NCI-H1092 treated with DMSO at 0.1 percent for 48 hours (cell line): Measurements from ENCODE around the gene CLDN14.

Experiments
- DNase-seq: peaks from one replicate; lab custom pipeline; 2025; lab: John Stamatoyannopoulos, UW

The CLDN14 gene

DNA sequence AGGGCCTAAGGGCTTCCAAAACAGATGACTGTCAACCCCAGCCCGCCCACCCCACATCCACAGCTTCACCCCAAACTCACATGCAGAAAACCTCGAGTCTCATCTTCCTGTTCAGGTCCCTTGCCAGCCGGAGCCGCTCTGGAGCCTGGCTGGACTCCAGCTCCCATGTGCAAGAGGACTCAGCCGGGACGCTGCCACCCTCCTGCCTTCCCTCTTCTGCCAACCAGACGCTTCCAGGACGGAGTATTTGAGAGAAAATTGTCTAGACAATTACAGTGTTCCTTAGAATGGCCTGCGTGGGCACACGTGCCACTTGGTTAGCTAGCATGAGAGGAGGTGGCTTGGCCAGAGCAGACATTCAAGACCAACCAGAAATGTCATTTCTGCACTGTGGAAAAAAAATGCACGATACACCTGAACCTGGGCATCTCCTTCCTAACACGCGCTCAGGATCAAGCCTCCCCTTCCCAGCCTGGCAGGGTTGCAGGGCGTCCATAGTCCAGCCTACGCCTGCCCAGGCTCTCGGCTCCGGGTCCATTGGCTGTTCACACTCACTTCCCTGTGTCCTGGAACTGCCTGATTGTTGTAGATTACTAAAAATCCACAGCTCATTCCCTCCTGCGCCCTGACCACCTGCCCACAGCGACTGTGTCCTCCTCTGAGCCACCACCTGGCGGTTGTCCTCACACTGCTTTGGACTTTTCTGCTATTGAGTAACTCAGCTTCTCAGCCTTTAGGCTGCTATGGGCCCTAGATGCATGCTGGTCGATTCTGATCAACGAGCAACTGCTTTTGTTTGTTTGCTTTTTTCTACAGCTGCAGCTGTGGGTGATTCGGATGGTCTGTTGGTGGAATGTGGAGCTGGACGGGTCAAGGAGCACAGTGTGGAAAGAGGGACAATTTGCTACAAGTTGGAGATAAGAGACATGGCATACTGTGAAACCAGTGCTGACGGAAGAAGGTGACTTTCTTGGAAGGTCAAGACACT, at the start of gene CLDN14:
TSS of gene CLDN14 (minus strand) at position 708 of the 988 bp plus-strand sequence. CDS start 18,427 bp downstream, outside the sequence.
- no peak for DNase-seq

DNA sequence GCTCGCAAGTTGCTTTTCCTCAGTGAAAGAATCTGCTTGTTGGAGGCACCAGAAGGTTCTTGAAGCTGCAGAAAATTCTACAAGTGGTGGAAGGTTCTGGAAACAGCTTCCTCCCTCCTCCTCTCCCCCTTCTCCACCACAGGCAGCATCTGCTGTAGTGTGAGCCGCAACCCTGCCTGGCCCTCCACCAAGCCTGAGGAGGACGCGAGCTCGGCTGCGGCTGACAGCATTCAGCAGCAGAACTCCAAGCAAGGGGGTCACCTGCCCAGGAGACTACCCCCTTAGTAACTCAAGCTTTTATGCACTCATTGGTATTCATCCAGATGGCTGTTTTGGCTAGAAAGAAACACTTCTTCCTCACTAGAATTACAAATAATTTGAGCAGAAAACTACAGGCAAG, 48.8 kb upstream of the CLDN14 start:
- DNase-seq = no peak

GRCh38 chr21:36527317-36527716, 47.4 kb upstream of the CLDN14 start:
- no peak for DNase-seq

- no peak for DNase-seq
Observed at GRCh38 chr21:36526104-36526503, 46.2 kb upstream of the CLDN14 start.

GRCh38 chr21:36524477-36524876, 44.6 kb upstream of the CLDN14 start:
- no peak for DNase-seq

DNA sequence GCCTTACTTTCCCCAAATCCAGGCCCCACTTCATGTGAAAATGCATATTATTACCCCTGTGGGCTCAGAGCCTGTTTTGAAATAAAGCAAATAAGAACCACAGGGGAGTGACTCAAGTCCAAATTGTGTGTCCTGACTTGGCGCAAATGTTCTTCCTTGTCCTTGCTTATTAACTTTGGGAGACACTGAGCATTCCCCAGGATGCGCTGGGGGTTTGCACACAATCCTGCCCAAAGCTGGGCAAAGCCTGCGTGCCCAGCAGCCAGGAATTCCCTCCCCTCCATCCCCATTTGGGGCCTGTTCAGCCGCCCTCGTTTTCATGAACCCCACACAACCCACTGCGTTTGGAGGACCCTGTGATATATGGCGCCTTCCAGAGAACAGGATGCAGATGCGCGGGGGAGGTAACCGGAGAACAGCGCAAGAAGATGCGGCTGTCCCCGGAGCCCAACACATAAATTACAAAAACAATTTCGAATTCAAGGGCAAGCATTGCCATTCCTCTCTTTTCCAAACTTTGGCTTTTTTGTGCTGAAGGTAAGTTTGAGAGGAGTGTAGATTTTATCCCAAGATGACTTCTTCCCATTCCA, 42.4 kb upstream of the CLDN14 start:
- DNase-seq = no peak

DNA sequence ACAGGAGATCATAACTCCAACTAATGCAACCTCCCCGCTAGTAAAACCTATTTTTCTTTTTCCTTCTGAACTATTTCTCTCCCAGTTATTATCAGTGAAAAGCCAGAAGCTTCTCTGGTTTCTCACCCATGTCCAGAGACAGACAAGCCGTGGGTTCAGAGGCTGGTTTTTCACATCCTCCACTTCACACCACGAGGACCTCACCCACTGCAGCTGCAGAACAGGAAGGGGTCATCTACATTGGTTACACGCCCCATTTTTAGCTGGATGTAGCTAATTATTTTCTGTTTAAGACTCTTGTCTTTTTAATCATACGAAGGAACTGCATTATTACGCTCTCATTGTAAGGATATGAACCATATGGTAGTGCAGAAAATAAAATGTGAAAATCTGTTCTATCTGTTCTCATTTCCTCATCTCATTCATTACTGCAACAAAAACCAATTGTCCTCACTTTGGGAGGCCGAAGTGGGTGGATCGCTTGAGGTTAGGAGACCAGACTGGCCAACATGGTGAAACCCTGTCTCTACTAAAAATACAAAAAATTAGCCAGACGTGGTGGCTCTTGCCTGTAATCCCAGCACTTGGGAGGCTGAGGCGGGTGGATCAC, 39.1 kb upstream of the CLDN14 start:
- no peak for DNase-seq

DNA sequence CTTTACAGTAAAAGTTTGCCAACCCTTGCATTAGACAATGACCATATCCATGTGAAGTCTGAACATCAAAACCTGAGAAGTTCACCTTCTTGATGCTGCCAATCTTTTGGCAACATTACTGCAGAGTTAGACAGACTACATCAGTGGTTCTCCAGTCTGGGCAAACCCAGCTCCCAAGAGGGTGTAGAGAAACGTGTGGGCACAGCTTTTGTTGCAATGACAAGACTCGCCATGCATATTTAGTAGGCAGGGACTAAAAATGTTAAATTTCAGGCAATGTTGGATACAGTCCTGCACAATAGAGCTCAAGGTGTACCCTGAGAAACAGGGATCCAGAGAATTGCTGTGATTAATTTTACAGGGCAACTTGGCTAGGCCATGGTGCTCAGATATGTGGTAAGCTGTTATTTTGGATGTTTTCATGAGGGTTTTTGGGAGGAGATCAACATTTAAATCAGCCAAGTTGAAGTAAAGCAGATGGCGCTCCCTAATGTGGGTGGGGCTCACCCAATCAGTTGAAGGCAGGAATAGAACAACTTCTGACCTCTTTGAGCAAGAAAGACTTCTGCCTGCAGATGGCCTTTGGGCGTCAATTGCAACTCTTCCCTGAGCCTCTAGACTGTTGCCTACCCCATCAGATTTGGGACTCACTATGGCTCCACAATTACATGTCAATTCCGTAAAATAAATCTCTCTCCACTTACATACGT, 37.6 kb upstream of the CLDN14 start:
- DNase-seq = no peak

GRCh38 chr21:36516281-36516680, 36.4 kb upstream of the CLDN14 start:
- no peak for DNase-seq

DNA sequence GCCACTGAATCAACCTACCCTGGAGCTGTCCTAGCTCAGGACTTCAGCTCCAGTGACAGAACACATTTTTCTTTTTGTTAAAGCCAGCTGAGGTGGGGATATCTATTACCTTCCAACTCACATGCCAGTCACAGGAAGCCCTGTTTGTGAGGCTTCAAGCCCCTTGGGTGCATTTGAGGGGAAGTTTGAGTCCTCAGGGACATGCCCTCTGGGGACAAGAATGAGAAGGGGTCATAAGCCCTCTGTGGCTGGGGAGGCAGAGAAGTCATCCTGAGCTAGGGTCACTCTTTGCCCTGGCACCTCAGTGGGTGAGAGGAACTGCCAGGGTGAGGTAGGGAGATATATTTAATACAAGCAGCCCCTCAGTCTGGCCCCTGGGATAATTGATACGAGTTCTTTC, 33.5 kb upstream of the CLDN14 start:
- no peak for DNase-seq

- no peak for DNase-seq
Observed at GRCh38 chr21:36512971-36513370, 33.0 kb upstream of the CLDN14 start.

- no peak for DNase-seq
Observed at GRCh38 chr21:36511484-36512220, 31.7 kb upstream of the CLDN14 start.

DNA sequence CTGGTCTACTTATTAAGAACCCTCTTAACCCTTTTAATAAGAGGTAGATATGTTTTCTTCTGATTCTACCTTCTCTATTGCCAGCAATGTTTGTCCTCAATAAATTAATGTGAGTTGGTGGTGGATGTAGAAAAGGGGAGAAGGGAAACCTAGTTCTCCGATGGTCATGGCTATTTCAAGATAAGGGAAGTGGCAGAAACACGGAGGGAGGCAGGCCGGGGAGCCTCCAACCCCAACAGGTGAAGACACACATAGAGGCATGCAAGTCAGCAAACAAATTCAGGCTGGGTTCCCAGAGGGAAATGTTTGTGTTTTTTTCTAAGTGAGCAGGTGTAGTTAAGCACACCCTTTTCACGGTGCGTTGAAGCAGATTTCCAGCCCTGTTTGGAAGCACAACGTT, 31.0 kb upstream of the CLDN14 start:
- peak; percentile 26 for DNase-seq

DNA sequence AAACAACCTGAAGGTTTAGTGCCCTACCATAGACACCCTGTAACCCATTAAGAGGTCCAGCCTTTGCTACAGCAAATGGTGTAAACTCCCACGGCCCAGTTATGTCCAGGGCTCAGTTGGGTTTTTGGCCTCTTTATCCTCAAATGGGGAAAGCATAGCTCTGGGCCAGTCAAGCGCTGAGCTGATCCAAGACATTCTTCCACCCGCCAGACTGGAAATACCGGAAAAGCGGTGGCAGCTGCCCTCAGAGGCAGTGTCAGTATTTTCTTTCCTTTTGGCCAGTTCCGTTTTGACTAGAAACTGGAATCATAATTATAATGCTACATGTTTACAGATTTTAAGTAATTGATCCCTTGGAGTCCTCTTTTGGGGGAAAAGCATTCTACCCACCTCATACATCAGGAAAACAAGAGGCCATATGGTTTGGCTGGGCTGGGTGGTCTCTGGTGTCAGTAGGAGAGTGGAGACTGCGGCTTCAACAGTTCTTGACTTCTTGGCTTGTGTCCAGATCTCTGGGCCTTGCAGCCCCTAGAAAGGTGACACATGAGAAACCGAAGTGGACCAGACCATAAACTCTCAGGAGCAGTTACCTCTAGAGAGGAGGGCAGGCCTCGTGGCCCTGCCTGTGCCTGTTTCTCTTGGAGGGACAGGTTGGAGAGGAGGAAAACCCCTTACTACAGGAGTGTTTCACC, 30.2 kb upstream of the CLDN14 start:
- DNase-seq = no peak

DNA sequence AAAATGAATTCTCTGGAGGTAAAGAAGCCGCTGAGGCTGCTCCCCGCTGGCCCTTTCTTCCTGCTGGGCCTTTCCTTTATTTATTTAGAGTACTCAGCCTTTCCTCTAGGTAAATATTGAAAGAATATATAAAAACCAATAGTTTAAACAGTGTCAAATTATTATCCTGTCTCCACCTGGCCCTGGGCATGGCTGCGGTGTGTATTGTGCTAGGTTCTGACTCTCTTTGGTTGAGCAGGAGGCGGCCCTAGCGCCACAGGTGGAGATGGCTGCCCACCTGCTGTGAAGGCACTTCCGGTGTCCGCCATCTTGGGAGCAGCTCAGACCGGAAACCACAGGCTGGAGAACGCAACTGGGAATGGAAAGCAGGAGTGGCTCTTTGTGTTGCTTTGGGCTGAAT, 29.0 kb upstream of the CLDN14 start:
- peak; percentile 55 for DNase-seq

DNA sequence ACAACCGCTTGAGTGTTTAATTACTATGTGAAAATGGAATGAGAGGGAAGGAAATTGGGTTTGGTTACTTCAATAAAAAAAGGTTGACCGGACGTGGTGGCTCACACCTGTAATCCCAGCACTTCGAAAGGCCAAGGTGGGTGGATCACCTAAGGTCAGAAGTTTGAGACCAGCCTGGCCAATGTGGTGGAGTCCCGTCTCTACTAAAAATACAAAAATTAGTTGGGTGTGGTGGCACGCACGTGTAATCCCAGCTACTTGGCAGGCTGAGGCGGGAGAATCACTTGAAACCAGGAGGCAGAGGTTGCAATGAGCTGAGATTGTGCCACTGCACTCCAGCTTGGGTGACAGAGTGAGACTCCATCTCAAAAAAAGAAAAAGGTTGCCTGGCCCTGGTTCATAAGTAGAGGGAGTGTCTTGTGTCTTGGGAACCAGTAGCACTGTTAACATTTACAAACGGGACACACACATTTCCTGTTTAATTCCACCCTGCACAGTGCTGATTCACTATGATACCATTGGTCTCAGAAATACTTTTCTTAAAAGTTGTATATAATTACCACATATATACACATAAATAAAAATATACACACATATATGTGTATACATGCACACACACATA, 27.6 kb upstream of the CLDN14 start:
- DNase-seq = no peak

DNA sequence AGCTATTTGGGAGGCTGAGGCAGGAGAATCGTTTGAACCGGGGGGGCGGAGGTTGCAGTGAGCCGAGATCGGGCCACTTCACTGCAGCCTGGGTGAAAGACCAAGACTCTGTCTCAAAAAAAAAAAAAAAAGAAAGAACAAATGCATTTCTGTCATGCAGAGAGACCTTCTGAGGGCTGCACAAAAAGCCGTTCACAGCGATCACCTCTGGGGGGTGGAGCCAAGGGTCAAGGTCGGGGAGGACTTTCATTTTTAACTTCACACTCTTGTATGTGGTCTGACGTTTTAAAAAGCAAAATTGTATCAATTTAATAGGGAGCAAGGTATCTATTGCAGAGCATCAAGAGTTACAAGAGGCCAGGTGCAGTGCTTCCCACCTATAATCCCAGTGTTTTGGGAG, 26.6 kb upstream of the CLDN14 start:
- DNase-seq = no peak

DNA sequence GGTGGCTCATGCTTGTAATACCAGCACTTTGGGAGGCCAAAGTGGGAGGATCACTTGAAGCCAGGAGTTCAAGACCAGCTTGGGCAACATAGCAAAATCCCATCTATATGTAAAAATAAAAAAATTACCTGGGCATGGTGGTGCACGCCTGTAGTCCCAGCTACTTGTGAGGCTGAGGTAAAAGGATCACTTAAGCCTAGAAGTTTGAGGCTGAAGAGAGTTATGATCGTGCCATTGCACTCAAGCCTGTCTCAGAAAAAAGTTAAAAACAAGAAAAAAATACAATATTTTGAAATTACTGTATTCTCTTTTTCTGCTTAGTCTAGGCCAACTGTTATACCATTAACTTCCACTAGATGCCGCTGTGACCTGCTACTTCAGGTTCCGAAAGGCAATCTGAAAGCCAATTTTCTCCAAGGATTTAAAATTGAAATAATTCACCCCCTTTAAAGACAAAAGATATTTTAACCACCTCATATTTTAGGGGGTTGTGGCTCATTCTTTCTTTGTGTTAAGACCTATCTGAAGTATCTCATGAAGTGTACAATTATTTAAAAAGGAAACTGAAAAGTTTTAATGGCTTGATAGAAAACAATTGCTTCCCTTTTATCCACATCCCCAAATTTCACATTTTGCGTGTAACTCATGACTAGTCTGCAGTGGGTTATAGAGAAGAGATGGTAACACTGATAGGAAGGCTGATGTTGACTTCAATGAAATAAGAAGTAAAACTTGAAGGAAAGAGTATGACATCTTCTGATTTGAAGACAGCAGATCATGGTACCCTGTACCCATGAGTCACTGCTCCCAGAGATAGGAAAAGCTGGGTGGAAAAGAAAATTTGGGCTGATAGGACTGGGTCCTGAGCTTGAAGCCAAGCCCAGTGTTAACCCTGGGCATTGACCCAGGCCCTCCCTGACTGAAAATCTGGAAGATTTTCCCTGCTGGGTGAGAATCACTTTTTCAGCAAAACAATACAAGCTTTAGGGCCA, 24.4 kb upstream of the CLDN14 start:
- peak; percentile 52 for DNase-seq

GRCh38 chr21:36502365-36502764, 22.4 kb upstream of the CLDN14 start:
- no peak for DNase-seq
